Stimulated activated naive CD8-positive, alpha-beta T cell treated with anti-CD3 and anti-CD28 coated beads, Interleukin-15, Interleukin-2, amounts not matched to agents 100 ng/mL and 50 ng/mL, for 24 hours (primary cell): Measurements from ENCODE around the gene SLC9B1.
"Not testable (repeated sequence)": the region's sequence is repeated elsewhere in the genome, so short reads cannot be mapped to it uniquely, and the experiment has no call there.

Experiments used
- H3K27ac Mint-ChIP-seq: one replicate; pipeline ENCODE4 v1.8.0; 2021; ENCODE audit warnings: mild to moderate bottlenecking, mixed read lengths
- H3K27me3 Mint-ChIP-seq: one replicate; pipeline ENCODE4 v1.8.0; 2021; ENCODE audit warnings: mixed read lengths
- H3K36me3 Mint-ChIP-seq: one replicate; pipeline ENCODE4 v1.8.0; 2021; ENCODE audit warnings: low read depth, mixed read lengths
- H3K4me1 Mint-ChIP-seq: one replicate; pipeline ENCODE4 v1.8.0; 2021; ENCODE audit warnings: low read depth, mixed read lengths
- H3K4me3 Mint-ChIP-seq: one replicate; pipeline ENCODE4 v1.8.0; 2021; ENCODE audit warnings: mild to moderate bottlenecking, mixed read lengths
- H3K9me3 Mint-ChIP-seq: one replicate; pipeline ENCODE4 v1.8.0; 2021; ENCODE audit warnings: mixed read lengths

The SLC9B1 gene

DNA sequence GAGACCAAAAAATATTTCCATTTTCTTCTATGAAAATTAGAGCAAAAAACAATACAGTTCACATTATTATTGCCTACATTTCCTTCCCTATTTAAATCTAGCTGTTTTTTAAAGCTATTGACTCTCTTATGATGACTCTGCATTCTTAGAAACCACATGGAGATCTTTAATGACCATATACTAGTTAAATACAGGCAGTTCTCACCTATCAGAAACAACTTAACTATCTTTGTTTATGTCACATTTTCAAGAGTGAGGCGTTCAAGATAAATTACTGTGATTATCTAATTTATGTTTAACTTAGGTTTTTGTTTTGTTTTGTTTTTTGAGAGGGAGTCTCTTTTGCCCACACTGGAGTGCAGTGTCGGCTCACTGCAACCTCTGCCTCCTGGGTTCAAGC, 147.7 kb downstream of the SLC9B1 start:
- Mint-ChIP-seq H3K27me3 (no peaks in the 10 kb centered on the region), H3K4me3 (peak overlapping the region; percentile 39), H3K36me3 (peaks cover 48% of the 10 kb centered on the region), H3K4me1 (peaks cover 44% of the 10 kb centered on the region), H3K27ac (no peak overlapping the region), H3K9me3 (no peaks in the 10 kb centered on the region)

DNA sequence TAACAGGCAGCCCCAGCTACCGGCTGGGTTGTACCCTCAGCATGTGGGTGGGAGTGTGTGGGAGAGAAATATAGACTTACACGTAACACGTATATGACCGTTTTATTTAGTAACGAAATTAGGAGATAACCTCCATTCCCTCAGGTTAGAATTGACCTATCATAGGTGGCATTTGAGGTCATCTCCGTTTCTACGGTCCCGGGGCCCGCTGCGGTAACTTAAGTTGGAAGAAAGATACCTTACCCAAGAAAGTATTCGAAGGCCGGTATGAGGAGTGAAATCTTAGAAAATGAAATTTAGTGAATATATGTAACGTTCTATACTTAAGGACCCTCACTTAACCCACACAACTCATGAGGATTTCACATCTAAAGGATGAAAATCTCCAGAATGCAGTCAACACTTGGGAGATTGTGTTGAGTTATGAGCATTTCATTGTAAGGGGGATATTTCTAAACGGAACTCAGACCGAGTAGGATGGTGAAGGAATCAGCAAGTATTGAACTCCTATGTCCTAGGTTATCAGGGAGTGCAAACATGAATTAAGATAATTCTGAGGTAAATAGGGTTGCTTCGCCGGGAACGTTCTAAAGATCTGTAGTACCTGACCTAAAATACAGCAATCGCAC, 149.8 kb downstream of the SLC9B1 start:
- H3K4me1 Mint-ChIP-seq, result peaks cover 65% of the 10 kb centered on the region
- H3K36me3 Mint-ChIP-seq, result peaks cover 39% of the 10 kb centered on the region
- H3K27ac Mint-ChIP-seq, result peak overlapping the region; percentile 96
- H3K27me3 Mint-ChIP-seq, result no peaks in the 10 kb centered on the region
- H3K9me3 Mint-ChIP-seq, result no peaks in the 10 kb centered on the region
- peak overlapping the region; percentile 92 for H3K4me3 Mint-ChIP-seq

DNA sequence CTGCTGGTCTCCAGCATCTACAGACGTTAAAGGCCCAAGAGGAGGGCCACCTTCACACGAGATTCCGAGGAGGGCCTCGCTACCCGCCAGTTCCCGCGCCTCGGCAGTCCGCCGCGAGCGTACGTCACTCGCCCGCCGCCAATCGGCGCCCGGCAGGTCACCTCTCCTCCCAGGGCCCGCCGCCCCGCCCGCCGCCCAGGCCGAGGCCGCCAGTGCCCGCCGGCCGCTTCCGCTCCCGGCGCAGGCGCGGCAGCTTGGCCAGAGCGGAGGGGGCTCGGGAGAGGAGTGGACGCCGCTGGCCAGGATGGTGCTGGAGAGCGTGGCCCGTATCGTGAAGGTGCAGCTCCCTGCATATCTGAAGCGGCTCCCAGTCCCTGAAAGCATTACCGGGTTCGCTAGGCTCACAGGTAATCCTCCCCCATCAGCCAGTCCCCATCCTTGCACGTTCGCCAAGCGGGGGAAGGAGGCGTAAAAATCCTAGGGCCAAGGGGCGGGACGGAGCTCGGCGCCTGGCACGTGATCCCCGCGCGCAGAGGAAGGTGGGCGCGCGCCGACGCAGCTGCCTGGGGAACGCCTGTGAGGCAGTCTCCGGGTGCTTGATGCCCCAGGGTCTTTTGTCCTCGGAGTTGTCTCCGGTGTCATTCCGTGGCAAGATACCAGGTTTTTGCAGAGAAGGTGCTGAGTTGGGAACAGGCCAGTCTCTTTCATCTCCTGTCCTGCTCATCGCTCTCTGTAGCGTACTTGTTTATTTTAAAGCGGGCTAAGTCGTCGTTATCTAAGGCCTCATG, 150.5 kb downstream of the SLC9B1 start, which contains the start of gene CISD2:
Gene CISD2, plus strand, starts transcription at position 212 of the 788 bp plus-strand sequence. Its CDS starts 93 bp downstream, at position 305.
- H3K9me3 Mint-ChIP-seq, result no peaks in the 10 kb centered on the region
- H3K36me3 Mint-ChIP-seq, result peaks cover 35% of the 10 kb centered on the region
- peak within 1 kb of the TSS; percentile 92 for H3K4me3 Mint-ChIP-seq
- H3K27me3 Mint-ChIP-seq, result no peaks in the 10 kb centered on the region
- peak within 1 kb of the TSS; percentile 97 for H3K27ac Mint-ChIP-seq
- H3K4me1 Mint-ChIP-seq, result peaks cover 72% of the 10 kb centered on the region

DNA sequence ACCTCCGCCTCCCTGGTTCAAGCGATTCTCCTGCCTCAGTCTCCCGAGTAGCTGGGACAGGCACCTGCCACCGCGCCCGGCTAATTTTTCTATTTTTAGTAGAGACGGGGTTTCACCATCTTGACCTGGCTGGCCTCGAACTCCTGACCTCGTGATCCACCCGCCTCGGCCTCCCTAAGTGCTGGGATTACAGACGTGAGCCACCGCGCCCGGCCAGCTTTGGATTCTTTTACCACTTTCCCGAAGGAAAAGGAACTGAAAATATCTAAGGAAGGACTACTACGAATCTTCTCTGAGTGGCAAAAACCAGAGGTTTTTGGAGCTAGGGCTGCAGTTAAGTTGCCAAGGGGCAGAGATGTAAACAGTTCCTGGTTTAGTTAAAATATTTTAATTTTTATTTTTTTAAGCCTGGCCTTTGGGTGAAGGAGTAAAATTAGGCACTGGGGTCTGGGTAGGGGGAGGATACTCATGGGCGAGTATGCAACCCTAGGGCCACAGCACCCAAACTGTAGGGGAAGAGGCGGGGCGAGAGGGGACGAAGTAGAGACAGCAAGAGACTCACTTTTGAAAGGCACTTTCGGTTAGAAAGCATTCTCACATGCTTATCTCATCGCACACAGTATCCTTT, 151.2 kb downstream of the SLC9B1 start:
- Mint-ChIP-seq H3K4me3 (peak overlapping the region; percentile 92), H3K9me3 (no peaks in the 10 kb centered on the region), H3K27me3 (no peaks in the 10 kb centered on the region), H3K4me1 (peaks cover 72% of the 10 kb centered on the region), H3K27ac (peak overlapping the region; percentile 97), H3K36me3 (peaks cover 28% of the 10 kb centered on the region)

DNA sequence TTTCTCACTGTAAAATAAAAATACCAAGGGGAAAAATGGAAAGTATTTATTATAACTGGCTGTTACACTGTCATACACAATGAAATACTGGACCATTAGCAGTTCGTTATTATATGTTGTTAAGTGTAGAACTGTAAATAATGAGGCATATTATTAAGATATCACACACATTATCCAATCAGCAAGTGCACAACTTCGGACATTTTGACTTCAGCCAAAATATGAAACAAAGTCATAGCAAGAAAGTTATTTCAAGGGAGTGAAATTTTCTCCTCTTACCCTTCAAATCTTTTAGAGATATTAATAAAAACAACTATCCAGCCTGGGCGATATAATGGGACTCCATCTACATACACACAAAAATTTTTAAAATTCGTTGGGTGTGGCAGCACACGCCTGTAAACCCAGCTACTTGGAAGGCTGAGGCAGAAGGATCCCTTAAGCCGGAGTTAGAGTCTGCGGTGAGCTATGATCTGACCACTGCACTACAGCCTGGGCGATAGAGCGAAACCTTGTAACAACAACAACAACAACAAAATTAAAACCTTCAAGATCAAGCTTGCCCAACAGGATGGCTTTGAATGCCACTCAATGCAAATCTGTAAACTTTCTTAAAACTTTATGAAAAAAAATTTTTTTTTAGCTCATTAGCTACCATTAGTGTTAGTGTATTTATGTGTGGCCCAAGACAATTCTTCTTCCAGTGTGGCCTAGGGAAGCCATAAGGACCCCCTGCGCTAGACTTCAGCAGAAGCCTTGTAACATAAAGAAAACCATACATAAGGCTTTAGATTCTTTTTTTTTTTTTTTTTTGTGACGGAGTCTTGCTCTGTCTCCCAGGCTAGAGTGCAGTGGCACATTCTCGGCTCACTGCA, 152.0 kb downstream of the SLC9B1 start:
- Mint-ChIP-seq H3K36me3 (peaks cover 25% of the 10 kb centered on the region), H3K4me1 (peaks cover 69% of the 10 kb centered on the region), H3K4me3 (peak overlapping the region; percentile 92), H3K27me3 (no peaks in the 10 kb centered on the region), H3K27ac (peak overlapping the region; percentile 97), H3K9me3 (no peaks in the 10 kb centered on the region)

DNA sequence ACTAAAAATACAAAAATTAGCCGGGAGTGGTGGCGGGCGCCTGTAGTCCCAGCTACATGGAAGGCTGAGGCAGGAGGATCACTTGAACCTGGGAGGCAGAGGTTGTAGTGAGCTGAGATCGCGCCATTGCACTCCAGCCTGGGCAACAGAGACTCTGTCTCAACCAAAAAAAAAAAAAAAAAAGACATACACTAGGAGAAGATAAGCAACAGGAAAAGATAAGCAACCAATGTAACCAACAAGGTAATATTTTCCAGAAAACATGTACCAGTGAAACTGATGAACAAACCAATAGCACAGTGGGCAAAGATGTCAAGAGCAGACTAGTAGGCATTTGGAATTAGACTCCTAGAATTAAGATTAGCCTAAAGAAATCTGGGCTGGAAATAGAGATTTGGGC, 154.2 kb downstream of the SLC9B1 start:
- H3K4me3 Mint-ChIP-seq, result peak overlapping the region; percentile 24
- not testable (repeated sequence) for H3K9me3 Mint-ChIP-seq, H3K27me3 Mint-ChIP-seq
- peaks cover 36% of the 10 kb centered on the region for H3K36me3 Mint-ChIP-seq
- peak overlapping the region; percentile 74 for H3K27ac Mint-ChIP-seq
- peaks cover 52% of the 10 kb centered on the region for H3K4me1 Mint-ChIP-seq

DNA sequence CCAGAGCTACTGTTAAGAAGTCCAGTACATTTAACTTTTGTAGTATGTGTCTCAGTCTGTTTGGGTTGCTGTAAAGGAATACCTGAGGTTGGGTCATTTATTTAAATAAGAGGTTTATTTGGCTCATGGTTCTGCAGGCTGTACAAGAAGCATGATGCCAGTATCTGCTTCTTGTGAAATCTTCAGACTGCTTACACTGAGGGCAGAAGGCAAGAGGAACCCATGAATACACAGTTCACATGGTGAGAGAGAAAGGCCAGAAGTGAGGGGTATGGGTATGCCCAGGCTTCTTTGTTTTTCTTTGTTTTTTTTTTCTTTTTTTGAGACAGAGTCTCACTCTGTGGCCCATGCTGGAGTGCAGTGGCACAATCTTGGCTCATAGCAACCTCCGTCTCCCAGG, 156.8 kb downstream of the SLC9B1 start:
- Mint-ChIP-seq H3K4me3 (no peak overlapping the region), H3K4me1 (peaks cover 45% of the 10 kb centered on the region), H3K27me3 (no peaks in the 10 kb centered on the region), H3K36me3 (peaks cover 52% of the 10 kb centered on the region), H3K27ac (no peak overlapping the region), H3K9me3 (peaks cover 19% of the 10 kb centered on the region)

DNA sequence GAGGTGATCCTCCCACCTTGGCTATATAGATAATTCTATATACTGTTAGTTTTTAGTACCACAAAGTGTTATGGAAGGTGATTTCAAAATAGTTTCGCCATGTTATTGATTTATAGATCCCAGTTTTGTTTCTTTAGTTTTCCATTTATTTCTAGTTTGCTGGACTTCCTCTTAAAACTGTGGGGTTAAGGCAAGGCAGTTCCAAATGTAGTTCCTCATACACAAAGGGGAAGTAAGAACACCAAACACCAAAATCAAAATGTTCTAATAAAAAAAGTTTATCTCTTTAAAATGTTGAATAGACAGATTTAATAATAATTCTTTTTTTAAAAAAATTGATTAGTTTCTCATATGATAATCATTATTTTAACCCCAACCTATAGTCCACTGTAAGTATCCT, 157.5 kb downstream of the SLC9B1 start:
- Mint-ChIP-seq H3K27me3 (no peaks in the 10 kb centered on the region), H3K27ac (no peak overlapping the region), H3K4me3 (no peak overlapping the region), H3K4me1 (peaks cover 37% of the 10 kb centered on the region), H3K36me3 (peaks cover 52% of the 10 kb centered on the region), H3K9me3 (peaks cover 19% of the 10 kb centered on the region)

DNA sequence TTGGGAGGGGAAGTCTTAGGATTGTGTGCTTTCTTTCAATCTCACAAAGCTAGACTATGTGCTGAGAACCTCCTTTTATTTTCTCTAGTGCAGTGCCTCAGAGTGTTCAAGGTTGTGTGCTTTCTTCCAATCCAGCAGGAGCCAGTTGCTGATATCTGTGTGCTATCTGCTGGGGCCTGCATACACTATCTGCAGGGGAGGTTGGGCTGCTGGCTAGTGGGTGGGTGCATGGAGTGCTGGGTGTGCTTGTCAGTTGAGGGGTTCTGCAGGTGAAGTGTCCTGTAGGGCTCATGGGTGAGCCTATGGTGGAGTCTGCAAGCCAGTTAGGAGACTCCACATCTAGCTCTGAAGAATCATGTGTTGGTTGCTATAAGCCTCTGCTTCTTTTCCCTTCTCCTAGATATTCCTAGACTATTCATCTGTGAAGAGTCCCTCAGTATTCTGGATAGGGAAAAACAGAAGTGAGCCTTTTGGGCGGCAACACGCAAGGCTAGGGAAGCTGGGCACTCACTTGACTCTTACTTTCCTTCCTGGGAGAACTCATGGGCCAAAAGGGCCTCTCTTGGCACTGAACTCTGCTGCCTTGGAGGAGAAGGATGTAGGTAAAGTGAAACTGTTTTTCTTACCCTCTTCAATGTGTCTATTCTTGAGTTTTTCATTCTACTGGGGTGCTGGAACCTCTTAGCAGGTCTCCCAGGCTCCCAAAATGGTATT, 158.7 kb downstream of the SLC9B1 start:
- Mint-ChIP-seq H3K27me3 (no peaks in the 10 kb centered on the region), H3K27ac (no peak overlapping the region), H3K4me3 (no peak overlapping the region), H3K36me3 (peaks cover 45% of the 10 kb centered on the region), H3K9me3 (peaks cover 19% of the 10 kb centered on the region), H3K4me1 (peaks cover 25% of the 10 kb centered on the region)

DNA sequence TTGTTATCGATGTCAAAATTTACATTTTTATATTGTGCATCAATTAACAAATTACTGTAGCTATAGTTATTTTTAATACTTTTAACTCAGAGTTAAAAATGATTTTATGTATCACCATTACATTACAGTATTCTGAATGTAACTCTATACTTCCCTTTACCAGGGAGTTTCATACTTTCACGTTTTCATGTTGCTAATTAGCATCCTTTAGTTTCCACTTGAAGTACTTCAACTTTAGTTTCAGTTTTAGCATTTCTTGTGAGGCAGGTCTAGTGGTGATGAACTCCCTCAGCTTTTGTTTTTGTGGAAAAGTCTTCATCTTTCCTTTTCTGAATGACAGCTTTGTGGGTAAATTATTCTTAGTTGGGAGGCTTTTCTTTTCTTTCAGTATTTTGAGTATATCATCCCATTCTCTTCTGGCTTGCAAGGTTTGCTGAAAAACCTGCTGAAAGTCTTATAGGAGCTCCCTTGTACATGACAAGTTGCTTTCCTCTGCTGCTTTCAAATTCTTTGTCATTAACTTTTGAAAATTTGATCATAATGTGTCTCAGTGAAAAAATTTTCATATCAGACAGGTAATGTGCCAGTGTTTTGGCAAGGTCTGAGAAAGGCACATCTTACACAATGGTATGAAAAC, 160.6 kb downstream of the SLC9B1 start:
- H3K4me3 Mint-ChIP-seq, result no peak overlapping the region
- H3K36me3 Mint-ChIP-seq, result peaks cover 35% of the 10 kb centered on the region
- H3K4me1 Mint-ChIP-seq, result peaks cover 7% of the 10 kb centered on the region
- H3K9me3 Mint-ChIP-seq, result peaks cover 19% of the 10 kb centered on the region
- H3K27ac Mint-ChIP-seq, result no peak overlapping the region
- H3K27me3 Mint-ChIP-seq, result no peaks in the 10 kb centered on the region
